Measurements from ENCODE around the gene PLCB2.

Gene PLCB2

DNA sequence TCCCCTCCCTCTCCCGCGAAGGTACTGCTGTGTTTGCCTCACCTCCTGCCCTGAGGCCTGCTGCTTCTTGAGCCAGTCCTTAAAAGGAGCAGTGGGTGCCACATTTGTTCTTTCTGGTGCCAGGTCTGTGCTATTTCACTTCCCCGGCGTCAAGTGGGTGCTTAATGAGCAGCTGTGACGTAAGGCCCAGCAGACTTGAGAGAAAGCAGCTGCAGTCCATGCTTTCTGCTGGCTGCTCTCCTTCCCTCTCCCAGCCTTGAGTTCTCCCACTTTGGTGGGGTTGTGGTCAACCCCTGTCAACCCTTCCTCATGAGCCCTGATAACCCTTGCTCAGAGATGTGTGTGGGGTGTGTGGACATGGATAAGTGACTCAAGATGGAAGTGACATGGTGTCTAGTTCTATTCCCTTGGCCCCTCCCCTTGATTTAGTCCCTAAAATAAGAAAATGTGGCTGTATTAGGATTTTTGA, 22.7 kb upstream of the PLCB2 start:
- TF ChIP-seq, protein P1, sequence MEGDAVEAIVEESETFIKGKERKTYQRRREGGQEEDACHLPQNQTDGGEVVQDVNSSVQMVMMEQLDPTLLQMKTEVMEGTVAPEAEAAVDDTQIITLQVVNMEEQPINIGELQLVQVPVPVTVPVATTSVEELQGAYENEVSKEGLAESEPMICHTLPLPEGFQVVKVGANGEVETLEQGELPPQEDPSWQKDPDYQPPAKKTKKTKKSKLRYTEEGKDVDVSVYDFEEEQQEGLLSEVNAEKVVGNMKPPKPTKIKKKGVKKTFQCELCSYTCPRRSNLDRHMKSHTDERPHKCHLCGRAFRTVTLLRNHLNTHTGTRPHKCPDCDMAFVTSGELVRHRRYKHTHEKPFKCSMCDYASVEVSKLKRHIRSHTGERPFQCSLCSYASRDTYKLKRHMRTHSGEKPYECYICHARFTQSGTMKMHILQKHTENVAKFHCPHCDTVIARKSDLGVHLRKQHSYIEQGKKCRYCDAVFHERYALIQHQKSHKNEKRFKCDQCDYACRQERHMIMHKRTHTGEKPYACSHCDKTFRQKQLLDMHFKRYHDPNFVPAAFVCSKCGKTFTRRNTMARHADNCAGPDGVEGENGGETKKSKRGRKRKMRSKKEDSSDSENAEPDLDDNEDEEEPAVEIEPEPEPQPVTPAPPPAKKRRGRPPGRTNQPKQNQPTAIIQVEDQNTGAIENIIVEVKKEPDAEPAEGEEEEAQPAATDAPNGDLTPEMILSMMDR (IDR thresholded peaks at IDR 0.05; ENCODE audit: control insufficient read depth, extremely low read depth, insufficient read depth), result no peak
- H3K4me3 ChIP-seq (ENCODE audit: low read depth, low read length), result no peak overlapping the region
- DNase-seq (ENCODE audit: low read depth), result no peak

DNA sequence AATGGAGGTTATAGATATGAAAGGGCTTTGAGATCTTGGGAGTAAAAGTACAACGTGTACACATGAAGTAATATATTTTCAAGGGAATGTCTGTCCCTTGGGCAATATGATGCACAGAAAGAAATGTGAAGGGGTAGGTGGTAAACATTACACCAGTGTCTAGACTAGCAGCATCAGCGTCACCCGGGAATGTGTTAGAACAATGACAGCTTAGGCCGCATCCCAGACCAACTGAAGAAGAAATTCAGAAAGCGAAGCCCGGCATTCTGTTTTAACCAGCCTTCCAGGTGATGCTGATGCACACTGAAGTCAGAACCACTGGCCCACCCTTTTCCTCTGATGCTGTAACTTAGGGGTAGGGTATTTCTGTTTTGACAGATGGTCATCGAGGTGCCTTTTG, 22.1 kb upstream of the PLCB2 start:
- H3K4me3 ChIP-seq (ENCODE audit: low read depth, low read length), result no peak overlapping the region
- TF ChIP-seq, protein P1 (IDR thresholded peaks at IDR 0.05; ENCODE audit: control insufficient read depth, extremely low read depth, insufficient read depth), result no peak
- DNase-seq (ENCODE audit: low read depth), result no peak

DNA sequence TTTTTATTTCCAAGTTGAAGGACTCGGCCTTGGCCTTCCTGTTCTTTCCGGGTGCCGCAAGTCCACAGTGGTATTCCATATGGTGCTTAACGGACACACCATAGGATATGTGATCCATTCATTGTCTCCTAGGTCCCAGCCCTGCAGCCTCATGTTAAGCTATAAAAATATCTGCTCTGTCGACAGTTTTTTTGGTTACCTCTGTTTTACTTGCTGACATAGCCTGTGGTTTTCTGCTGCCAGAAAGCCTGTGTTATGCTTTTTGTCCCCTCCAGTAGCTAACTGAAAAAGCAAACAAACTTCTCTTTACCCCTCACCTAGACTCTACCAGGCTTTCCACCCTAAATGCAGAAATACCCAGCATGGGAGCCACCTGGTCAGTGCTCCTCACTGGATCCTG, 21.0 kb upstream of the PLCB2 start:
- TF ChIP-seq, protein P1 (IDR thresholded peaks at IDR 0.05; ENCODE audit: control insufficient read depth, extremely low read depth, insufficient read depth), result no peak
- H3K4me3 ChIP-seq (ENCODE audit: low read depth, low read length), result no peak overlapping the region
- DNase-seq (ENCODE audit: low read depth), result no peak

DNA sequence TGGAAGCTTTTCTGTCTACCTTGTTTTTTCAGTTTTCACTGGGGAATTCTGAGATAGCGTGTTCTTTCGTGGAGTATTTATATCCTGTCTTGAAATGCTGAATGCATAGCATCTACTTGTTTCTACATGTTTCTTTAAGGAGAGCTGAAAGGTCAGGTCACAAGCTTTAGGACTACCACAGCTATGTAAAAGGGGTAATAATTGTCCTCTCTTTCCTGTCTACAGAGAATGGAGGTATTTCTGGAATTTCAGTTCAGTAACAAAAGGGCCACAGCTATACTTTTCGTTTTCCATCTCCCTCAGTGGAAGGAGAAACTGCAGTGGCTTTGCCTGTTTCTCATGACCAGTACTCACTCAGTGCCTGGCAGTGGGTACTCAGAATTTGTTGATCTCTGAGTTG, 20.4 kb upstream of the PLCB2 start:
- no peak for DNase-seq (ENCODE audit: low read depth)
- TF ChIP-seq, protein P1 (IDR thresholded peaks at IDR 0.05; ENCODE audit: control insufficient read depth, extremely low read depth, insufficient read depth), result no peak
- no peak overlapping the region for H3K4me3 ChIP-seq (ENCODE audit: low read depth, low read length)

DNA sequence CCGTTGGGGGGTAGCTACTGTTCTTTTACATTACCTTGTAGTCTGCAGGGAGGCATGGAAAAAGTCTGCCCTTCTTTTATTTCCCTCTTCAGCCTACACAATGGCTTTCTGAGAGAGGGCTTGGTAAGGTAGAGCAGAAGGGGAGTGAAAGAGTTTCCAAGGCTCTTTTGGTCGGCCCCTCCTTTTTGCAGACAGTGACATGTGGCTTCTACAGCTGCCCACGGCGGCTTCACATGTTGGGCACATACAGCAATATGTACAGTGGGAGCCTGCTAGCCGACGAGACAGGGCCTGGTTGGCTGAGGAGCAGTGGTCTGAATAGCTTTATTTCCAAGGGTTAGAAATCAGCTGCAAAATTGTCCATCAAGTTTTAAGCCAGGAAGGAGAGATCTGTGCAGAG, 19.7 kb upstream of the PLCB2 start:
- DNase-seq (ENCODE audit: low read depth), result no peak
- TF ChIP-seq, protein P1 (IDR thresholded peaks at IDR 0.05; ENCODE audit: control insufficient read depth, extremely low read depth, insufficient read depth), result no peak
- no peak overlapping the region for H3K4me3 ChIP-seq (ENCODE audit: low read depth, low read length)

DNA sequence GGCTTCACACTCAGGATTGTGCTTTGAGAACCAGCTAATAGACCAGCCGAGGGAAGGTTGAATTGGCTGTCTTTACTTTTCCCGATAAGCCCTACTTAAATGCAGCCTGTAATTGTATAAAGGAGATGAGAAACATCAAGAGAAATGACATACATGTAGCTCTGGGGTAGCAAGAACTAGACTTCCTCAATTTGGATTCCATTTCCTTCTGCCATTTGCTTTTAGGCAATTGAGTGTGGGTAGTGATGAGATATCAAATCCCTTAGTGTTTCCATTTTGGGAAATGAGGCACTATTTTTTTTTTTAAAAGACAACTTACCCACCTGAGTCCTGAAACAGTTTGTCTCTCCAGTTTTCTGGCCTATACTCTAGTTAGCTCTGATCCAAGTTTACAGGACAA, 18.0 kb upstream of the PLCB2 start:
- no peak for DNase-seq (ENCODE audit: low read depth)
- no peak overlapping the region for H3K4me3 ChIP-seq (ENCODE audit: low read depth, low read length)
- TF ChIP-seq, protein P1 (IDR thresholded peaks at IDR 0.05; ENCODE audit: control insufficient read depth, extremely low read depth, insufficient read depth), result no peak

DNA sequence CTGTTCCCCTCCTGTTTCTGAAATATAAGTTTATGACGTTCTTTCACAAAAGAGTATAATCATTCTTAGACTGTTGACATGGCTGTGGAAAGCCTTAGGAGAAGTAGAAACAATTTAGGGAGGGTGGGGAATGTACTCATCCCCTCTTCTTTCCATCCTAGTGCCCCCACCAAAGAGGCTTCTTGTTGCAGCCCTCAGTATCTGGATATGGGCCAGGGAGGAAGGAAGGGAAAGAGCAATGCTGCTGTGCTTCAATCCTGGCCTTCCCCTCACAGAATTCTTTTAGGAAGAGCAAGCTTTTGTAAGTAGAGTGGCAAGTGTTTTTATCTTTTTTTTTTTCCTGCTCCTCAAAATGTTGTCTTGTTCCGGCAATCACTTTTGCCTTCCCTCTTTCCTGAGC, 17.5 kb upstream of the PLCB2 start:
- TF ChIP-seq, protein P1 (IDR thresholded peaks at IDR 0.05; ENCODE audit: control insufficient read depth, extremely low read depth, insufficient read depth), result no peak
- H3K4me3 ChIP-seq (ENCODE audit: low read depth, low read length), result peak overlapping the region; percentile 57
- DNase-seq (ENCODE audit: low read depth), result no peak

Data from LNCaP clone FGC (cell line).